ACC112 (cell line): ENCODE results near the gene PTGER4.
A peak's percentile ranks its signal among the peaks of the same experiment; 100 is the strongest.

Experiments
- H2AFZ ChIP-seq: fragments of 200-600 bp; sonication (generic); one replicate; pipeline ENCODE4 v1.6.0; 2017; ENCODE audit warnings: antibody characterized with exemption, low read length; ENCODE audit not compliant: unreplicated experiment
- H3K27ac ChIP-seq: fragments of 200-600 bp; sonication (generic); 2 replicates; pipeline ENCODE4 v1.5.1; 2014; ENCODE audit warnings: low read depth, mild to moderate bottlenecking, antibody characterized with exemption, low read length, moderate library complexity
- H3K27me3 ChIP-seq: fragments of 200-600 bp; sonication (generic); 2 replicates; pipeline ENCODE4 v1.6.1; 2014; ENCODE audit warnings: mild to moderate bottlenecking, antibody characterized with exemption, low read length, moderate library complexity, mixed read lengths; ENCODE audit not compliant: insufficient read depth
- H3K36me3 ChIP-seq: fragments of 200-600 bp; sonication (generic); 2 replicates; pipeline ENCODE4 v1.6.1; 2016; ENCODE audit warnings: mild to moderate bottlenecking, antibody characterized with exemption, low read length, moderate library complexity, mixed read lengths; ENCODE audit not compliant: insufficient read depth
- H3K4me1 ChIP-seq: fragments of 200-600 bp; sonication (generic); one replicate; pipeline ENCODE4 v1.6.1; 2016; ENCODE audit warnings: low read length, mixed read lengths; ENCODE audit not compliant: insufficient read depth, unreplicated experiment, control insufficient read depth
- H3K4me3 ChIP-seq: fragments of 200-600 bp; sonication (generic); 2 replicates; pipeline ENCODE4 v1.5.1; 2014; ENCODE audit warnings: mild to moderate bottlenecking, low read depth, low read length
- H3K79me2 ChIP-seq: fragments of 200-600 bp; sonication (generic); one replicate; pipeline ENCODE4 v1.6.0; 2016; ENCODE audit warnings: low read length; ENCODE audit not compliant: control insufficient read depth, unreplicated experiment, insufficient read depth

Gene PTGER4

GRCh38 chr5:40680741-40681362, 1.1 kb downstream of the PTGER4 start:
- Histone ChIP-seq H3K27me3 (no peaks in the 10 kb centered on the region), H3K4me1 (peaks cover 27% of the 10 kb centered on the region), H3K27ac (peak overlapping the region; percentile 39; the same call in 1 of the 2 replicates), H3K36me3 (peaks cover 4% of the 10 kb centered on the region; the same call in 1 of the 2 replicates), H3K4me3 (peak overlapping the region; percentile 98), H2AFZ (peak overlapping the region; percentile 64), H3K79me2 (peaks cover 67% of the 10 kb centered on the region)

- Histone ChIP-seq H3K79me2 (peaks cover 74% of the 10 kb centered on the region), H3K27ac (peak overlapping the region; percentile 53), H2AFZ (peak overlapping the region; percentile 28), H3K36me3 (peaks cover 4% of the 10 kb centered on the region; the same call in 1 of the 2 replicates), H3K4me1 (peaks cover 28% of the 10 kb centered on the region), H3K4me3 (peak overlapping the region; percentile 98), H3K27me3 (no peaks in the 10 kb centered on the region)
Measured at GRCh38 chr5:40681363-40682153, 1.8 kb downstream of the PTGER4 start.

- H3K4me1 ChIP-seq, result peaks cover 23% of the 10 kb centered on the region
- H2AFZ ChIP-seq, result peak overlapping the region; percentile 28
- H3K36me3 ChIP-seq, result peaks cover 4% of the 10 kb centered on the region; the same call in 1 of the 2 replicates
- H3K27me3 ChIP-seq, result no peaks in the 10 kb centered on the region
- peaks cover 76% of the 10 kb centered on the region for H3K79me2 ChIP-seq
- H3K4me3 ChIP-seq, result peak overlapping the region; percentile 98
- peak overlapping the region; percentile 53 for H3K27ac ChIP-seq
Measured at GRCh38 chr5:40682154-40683017, 2.7 kb downstream of the PTGER4 start.

- Histone ChIP-seq H3K4me3 (peak overlapping the region; percentile 98), H3K79me2 (peaks cover 81% of the 10 kb centered on the region), H3K27ac (peak overlapping the region; percentile 53; the same call in 1 of the 2 replicates), H3K27me3 (no peaks in the 10 kb centered on the region), H3K4me1 (peaks cover 28% of the 10 kb centered on the region), H3K36me3 (peaks cover 4% of the 10 kb centered on the region; the same call in 1 of the 2 replicates), H2AFZ (no peak overlapping the region)
Measured at GRCh38 chr5:40683305-40683704, 3.6 kb downstream of the PTGER4 start.

- H2AFZ ChIP-seq, result no peak overlapping the region
- peaks cover 41% of the 10 kb centered on the region for H3K4me1 ChIP-seq
- no peaks in the 10 kb centered on the region for H3K27me3 ChIP-seq
- H3K27ac ChIP-seq, result peak overlapping the region; percentile 5; the same call in 1 of the 2 replicates
- H3K79me2 ChIP-seq, result peaks cover 87% of the 10 kb centered on the region
- H3K4me3 ChIP-seq, result peak overlapping the region; percentile 98
- H3K36me3 ChIP-seq, result peaks cover 4% of the 10 kb centered on the region; the same call in 1 of the 2 replicates
Measured at GRCh38 chr5:40685193-40685592, 5.5 kb downstream of the PTGER4 start.

GRCh38 chr5:40685976-40686486, 6.3 kb downstream of the PTGER4 start:
- H3K4me3 ChIP-seq, result peak overlapping the region; percentile 98
- no peaks in the 10 kb centered on the region for H3K27me3 ChIP-seq
- H3K27ac ChIP-seq, result peak overlapping the region; percentile 5; the same call in 1 of the 2 replicates
- peaks cover 85% of the 10 kb centered on the region for H3K79me2 ChIP-seq
- peaks cover 4% of the 10 kb centered on the region; the same call in 1 of the 2 replicates for H3K36me3 ChIP-seq
- H2AFZ ChIP-seq, result no peak overlapping the region
- H3K4me1 ChIP-seq, result peaks cover 45% of the 10 kb centered on the region

- Histone ChIP-seq H3K27ac (peak overlapping the region; percentile 88), H3K36me3 (peaks cover 11% of the 10 kb centered on the region; the same call in 1 of the 2 replicates), H3K27me3 (no peaks in the 10 kb centered on the region), H3K4me3 (peak overlapping the region; percentile 57), H3K4me1 (peaks cover 45% of the 10 kb centered on the region), H3K79me2 (peaks cover 80% of the 10 kb centered on the region), H2AFZ (peak overlapping the region; percentile 2)
Measured at GRCh38 chr5:40687321-40687720, 7.6 kb downstream of the PTGER4 start.

GRCh38 chr5:40688127-40688761, 8.5 kb downstream of the PTGER4 start:
- H3K79me2 ChIP-seq, result peaks cover 70% of the 10 kb centered on the region

GRCh38 chr5:40688996-40689395, 9.3 kb downstream of the PTGER4 start:
- no peak overlapping the region for H2AFZ ChIP-seq
- peaks cover 12% of the 10 kb centered on the region for H3K36me3 ChIP-seq
- H3K4me1 ChIP-seq, result peaks cover 45% of the 10 kb centered on the region
- peaks cover 64% of the 10 kb centered on the region for H3K79me2 ChIP-seq
- peak overlapping the region; percentile 57 for H3K4me3 ChIP-seq
- peak overlapping the region; percentile 88 for H3K27ac ChIP-seq
- H3K27me3 ChIP-seq, result no peaks in the 10 kb centered on the region

More at GRCh38 chr5:40688127-40688761, 8.5 kb downstream of the PTGER4 start:
- peaks cover 11% of the 10 kb centered on the region for H3K36me3 ChIP-seq
- H3K4me3 ChIP-seq, result peak overlapping the region; percentile 57
- H2AFZ ChIP-seq, result peak overlapping the region; percentile 40
- peak overlapping the region; percentile 88 for H3K27ac ChIP-seq
- H3K4me1 ChIP-seq, result peaks cover 45% of the 10 kb centered on the region
- no peaks in the 10 kb centered on the region for H3K27me3 ChIP-seq
